Tibial nerve (tissue), 4 donors: ENCODE data around the gene SDK1. TPM values are rescaled to one million over a fixed set of nuclear protein-coding genes. Genes with fewer than 3 reads are reported as not detected.

ENCODE experiments used
- DNase-seq, 2 donors: peaks; one replicate each; pipeline ENCODE4 v3.0.0-alpha.2; 2019; ENCODE audit warnings: low spot score in 2 of 2
- H3K27ac ChIP-seq, 4 donors: fragments of 200-600 bp; sonication (generic) in 3 of 4; one replicate each; pipeline ENCODE4 v1.5.1; 2017 to 2019; ENCODE audit warnings: mild to moderate bottlenecking in 1 of 4
- H3K27me3 ChIP-seq, 2 donors: fragments of 200-600 bp; sonication (generic) in 1 of 2; one replicate each; pipeline versions ENCODE4 v1.5.1 to v1.6.0; 2017 to 2019
- H3K36me3 ChIP-seq, 3 donors: fragments of 200-600 bp; sonication (generic); one replicate each; pipeline ENCODE4 v1.5.1; 2018 to 2019
- H3K4me1 ChIP-seq, 4 donors: fragments of 200-600 bp; sonication (generic) in 3 of 4; one replicate each; pipeline ENCODE4 v1.5.1; 2017 to 2019
- H3K4me3 ChIP-seq, 4 donors: fragments of 200-600 bp; sonication (generic) in 3 of 4; one replicate each; pipeline ENCODE4 v1.5.1; 2017 to 2019; ENCODE audit warnings: mild to moderate bottlenecking in 1 of 4, moderate library complexity in 1 of 4
- H3K9me3 ChIP-seq, 4 donors: fragments of 200-600 bp; sonication (generic) in 3 of 4; one replicate each; pipeline ENCODE4 v1.5.1; 2017 to 2019
- CTCF ChIP-seq, 5 experiments: fragments of 200-600 bp in 3 of 5; fragments of 450-650 bp in 2 of 5; sonication (generic) in 3 of 5; IDR thresholded peaks; one replicate each; pipeline ENCODE4 v1.5.1; 2016 to 2019; ENCODE audit warnings: antibody characterized with exemption in 5 of 5, mild to moderate bottlenecking in 3 of 5, moderate library complexity in 2 of 5
- EP300 ChIP-seq, 2 donors: sonication (generic); formaldehyde crosslinking; IDR thresholded peaks; one replicate each; pipeline ENCODE4 v1.6.1; 2017; ENCODE audit warnings: antibody characterized with exemption in 2 of 2, mild to moderate bottlenecking in 1 of 2
- POLR2A ChIP-seq, 2 donors: fragments of 450-650 bp; IDR thresholded peaks; one replicate each; pipeline ENCODE4 v1.6.1; 2017; ENCODE audit warnings: antibody characterized with exemption in 2 of 2, mild to moderate bottlenecking in 2 of 2, moderate library complexity in 2 of 2
- WGBS, 2 donors: methylation state at CpG; one replicate each; pipeline ENCODE4 v1.1.5; 2018; 5-methylcytosine and 5-hydroxymethylcytosine counted together
- total RNA-seq, 4 donors: library from RNA; depleted of rRNA; stranded (reverse); fragments of >200 nt; gene quantifications; one replicate each; pipeline ENCODE4 v1.1.0, GENCODE V29; 2016

Gene SDK1
- total RNA-seq, 4 donors from 2014 or later: 8.2 to 16.2 (median 12.9) TPM

GRCh38 chr7:3673524-3673923 is 372.5 kb downstream of the SDK1 start:
- no peak for DNase-seq
- 61% methylated on average over 5 of the region's 5 CpGs for WGBS, 2 donors
- Histone ChIP-seq H3K4me1 (no peaks in the 10 kb centered on the region), H3K4me3 (no peak overlapping the region), H3K27me3 (no peaks in the 10 kb centered on the region), H3K27ac (no peak overlapping the region), H3K36me3 (no peaks in the 10 kb centered on the region), H3K9me3 (no peaks in the 10 kb centered on the region)
- TF ChIP-seq POLR2A (IDR thresholded peaks at IDR 0.05) (no peak), CTCF (IDR thresholded peaks at IDR 0.05) (peak in 3 of 5 experiments; percentile 7 to 29 (median 18))

GRCh38 chr7:3678314-3678810 is 377.3 kb downstream of the SDK1 start:
- DNase-seq: no peak
- Histone ChIP-seq H3K27ac (no peak overlapping the region), H3K9me3 (no peaks in the 10 kb centered on the region), H3K4me1 (no peaks in the 10 kb centered on the region), H3K36me3 (no peaks in the 10 kb centered on the region), H3K27me3 (no peaks in the 10 kb centered on the region), H3K4me3 (no peak overlapping the region)
- 94 to 96% methylated on average over 4 of the region's 4 CpGs for WGBS, 2 donors
- no peak for TF ChIP-seq POLR2A (IDR thresholded peaks at IDR 0.05)
- no peak for TF ChIP-seq EP300 (IDR thresholded peaks at IDR 0.05)
- no peak for TF ChIP-seq CTCF (IDR thresholded peaks at IDR 0.05)

- WGBS, 2 donors: 37 to 42% methylated on average over 10 of the region's 10 CpGs
- H3K36me3 ChIP-seq: no peaks in the 10 kb centered on the region
- H3K9me3 ChIP-seq: no peaks in the 10 kb centered on the region
- TF ChIP-seq EP300 (IDR thresholded peaks at IDR 0.05): no peak
- no peak overlapping the region for H3K27ac ChIP-seq
- no peaks in the 10 kb centered on the region for H3K4me1 ChIP-seq
- no peak overlapping the region for H3K4me3 ChIP-seq
- no peaks in the 10 kb centered on the region for H3K27me3 ChIP-seq
- no peak for DNase-seq
These were observed 381.1 kb downstream of the SDK1 start for GRCh38 chr7:3682028-3682710.

GRCh38 chr7:3683546-3684539 is 382.8 kb downstream of the SDK1 start:
- no peak for TF ChIP-seq EP300 (IDR thresholded peaks at IDR 0.05)
- no peak for TF ChIP-seq CTCF (IDR thresholded peaks at IDR 0.05)
- TF ChIP-seq POLR2A (IDR thresholded peaks at IDR 0.05): no peak
- H3K27ac ChIP-seq: no peak overlapping the region
- no peaks in the 10 kb centered on the region for H3K4me1 ChIP-seq
- WGBS, 2 donors: 73 to 88% methylated on average over 11 to 12 of the region's 12 CpGs
- DNase-seq: no peak
- H3K36me3 ChIP-seq: no peaks in the 10 kb centered on the region
- no peak overlapping the region for H3K4me3 ChIP-seq
- no peaks in the 10 kb centered on the region for H3K9me3 ChIP-seq
- no peaks in the 10 kb centered on the region for H3K27me3 ChIP-seq

GRCh38 chr7:3688071-3688470 is 387.0 kb downstream of the SDK1 start:
- H3K27ac ChIP-seq: no peak overlapping the region
- no peak overlapping the region for H3K4me3 ChIP-seq
- WGBS, 2 donors: 61 to 72% methylated on average over 2 of the region's 2 CpGs
- H3K4me1 ChIP-seq: no peaks in the 10 kb centered on the region
- H3K9me3 ChIP-seq: no peaks in the 10 kb centered on the region
- TF ChIP-seq POLR2A (IDR thresholded peaks at IDR 0.05): no peak
- no peak for TF ChIP-seq EP300 (IDR thresholded peaks at IDR 0.05)
- TF ChIP-seq CTCF (IDR thresholded peaks at IDR 0.05): no peak
- no peaks in the 10 kb centered on the region for H3K36me3 ChIP-seq
- no peak for DNase-seq
- no peaks in the 10 kb centered on the region for H3K27me3 ChIP-seq
